BLaER1 treated with 17β-estradiol and CSF1 and Interleukin-3, amounts not matched to agents 10 nM and 100 nM (cell line): ENCODE data around the gene STX5.
"Not testable (repeated sequence)": the region's sequence is repeated elsewhere in the genome, so short reads cannot be mapped to it uniquely, and the experiment has no call there.

ENCODE experiments used
- H3K27ac ChIP-seq, 11 experiments: shearing (Covaris generic); formaldehyde crosslinking; 2 replicates each; pipeline ENCODE4 v1.8.1; 2022
- H3K27me3 ChIP-seq, 11 experiments: shearing (Covaris generic); formaldehyde crosslinking; 2 replicates each; pipeline ENCODE4 v1.8.1; 2022
- H3K36me3 ChIP-seq, 11 experiments: shearing (Covaris generic); formaldehyde crosslinking; 2 replicates each; pipeline ENCODE4 v1.8.1; 2022
- H3K4me1 ChIP-seq, 10 experiments: shearing (Covaris generic); formaldehyde crosslinking; 2 replicates each; pipeline ENCODE4 v1.8.1; 2022
- H3K4me2 ChIP-seq, 11 experiments: shearing (Covaris generic); formaldehyde crosslinking; 2 replicates each; pipeline ENCODE4 v1.8.1; 2022
- H3K4me3 ChIP-seq, 10 experiments: shearing (Covaris generic); formaldehyde crosslinking; 2 replicates each; pipeline ENCODE4 v1.8.1; 2022
- H3K9ac ChIP-seq, 11 experiments: shearing (Covaris generic); formaldehyde crosslinking; 2 replicates each; pipeline ENCODE4 v1.8.1; 2022
- H3K9me3 ChIP-seq, 11 experiments: shearing (Covaris generic); formaldehyde crosslinking; replicated peaks in 1 of 11; 2 replicates each; pipeline ENCODE4 v1.8.1; 2022
- H4K20me1 ChIP-seq, 11 experiments: shearing (Covaris generic); formaldehyde crosslinking; 2 replicates each; pipeline ENCODE4 v1.8.1; 2022
- Cebpa-rat ChIP-seq, 11 experiments: shearing (Covaris generic); IDR thresholded peaks; 2 replicates each; pipeline ENCODE4 v1.8.1; 2022

The STX5 gene

GRCh38 chr11:62851807-62852522, 20.1 kb upstream of the STX5 start:
- TF ChIP-seq Cebpa-rat (IDR thresholded peaks at IDR 0.05), result no peak
- peak overlapping the region in 1 of 11 experiments; percentile 97; a peak in 1 of 22 replicates for H3K27ac ChIP-seq
- H4K20me1 ChIP-seq, result peaks cover 40 to 58% (median 54%) of the 10 kb centered on the region in 11 experiments
- H3K9ac ChIP-seq, result peak overlapping the region; percentile 86 to 99 (median 95); a peak in 17 of 22 replicates
- H3K27me3 ChIP-seq, result no peaks in the 10 kb centered on the region
- peaks cover 24 to 36% (median 30%) of the 10 kb centered on the region in 10 experiments for H3K4me1 ChIP-seq
- H3K9me3 ChIP-seq, result no peaks in the 10 kb centered on the region; a peak in 2 of 22 replicates
- peak overlapping the region in 9 of 10 experiments; percentile 82 to 96 (median 88); a peak in 16 of 20 replicates for H3K4me3 ChIP-seq
- peak overlapping the region; percentile 2 to 99 (median 96); a peak in 21 of 22 replicates for H3K4me2 ChIP-seq
- peaks cover 37 to 44% (median 42%) of the 10 kb centered on the region in 11 experiments for H3K36me3 ChIP-seq

- Histone ChIP-seq H3K9me3 (no peaks in the 10 kb centered on the region; a peak in 2 of 22 replicates), H3K4me2 (peak overlapping the region in 9 of 11 experiments; percentile 3 to 98 (median 96); a peak in 8 of 22 replicates), H3K27me3 (no peaks in the 10 kb centered on the region), H3K9ac (peak overlapping the region in 8 of 11 experiments; percentile 13 to 99 (median 92); a peak in 12 of 22 replicates), H3K27ac (no peak overlapping the region), H3K4me1 (peaks cover 22 to 32% (median 27%) of the 10 kb centered on the region in 10 experiments), H3K4me3 (peak overlapping the region in 3 of 10 experiments; percentile 87 to 92 (median 88); a peak in 2 of 20 replicates), H4K20me1 (peaks cover 40 to 58% (median 54%) of the 10 kb centered on the region in 11 experiments), H3K36me3 (peaks cover 37 to 44% (median 42%) of the 10 kb centered on the region in 11 experiments)
- no peak for TF ChIP-seq Cebpa-rat (IDR thresholded peaks at IDR 0.05)
Measured at GRCh38 chr11:62850911-62851806, 19.3 kb upstream of the STX5 start.

- TF ChIP-seq Cebpa-rat (IDR thresholded peaks at IDR 0.05), result no peak
Measured at GRCh38 chr11:62847767-62848314, 16.0 kb upstream of the STX5 start.

DNA sequence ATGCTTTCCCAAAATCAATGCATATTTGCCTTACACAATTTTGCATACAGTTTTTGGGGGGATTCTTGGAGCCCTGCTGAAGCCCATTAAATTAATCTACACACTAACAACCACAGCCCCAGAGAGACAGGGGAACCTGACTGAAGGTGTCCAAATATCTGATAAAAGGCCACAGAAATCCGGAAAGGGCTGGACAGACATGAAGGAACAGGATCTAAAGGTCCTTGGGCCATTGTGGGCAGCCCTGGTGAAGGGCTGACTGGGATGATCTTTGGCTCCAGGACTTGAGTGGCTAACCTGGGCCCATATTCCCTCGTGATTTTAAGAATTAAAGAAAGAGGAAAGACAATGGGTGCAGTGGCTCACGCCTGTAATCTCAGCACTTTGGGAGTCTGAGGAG, 14.3 kb upstream of the STX5 start:
- H3K27ac ChIP-seq, result no peak overlapping the region
- peaks cover 0 to 3% (median 2%) of the 10 kb centered on the region in 11 experiments; a peak in 13 of 22 replicates for H3K36me3 ChIP-seq
- no peak overlapping the region for H3K4me2 ChIP-seq
- TF ChIP-seq Cebpa-rat (IDR thresholded peaks at IDR 0.05), result no peak
- H4K20me1 ChIP-seq, result peaks cover 0 to 14% (median 12%) of the 10 kb centered on the region in 11 experiments; a peak in 18 of 22 replicates
- no peaks in the 10 kb centered on the region for H3K27me3 ChIP-seq
- 0 out of 22 replicates have a peak overlapping the region, but pooled peaks of 1 of the 11 experiments have one; percentile 0 for H3K9ac ChIP-seq
- no peaks in the 10 kb centered on the region for H3K9me3 ChIP-seq
- H3K4me3 ChIP-seq, result no peak overlapping the region
- H3K4me1 ChIP-seq, result peaks cover 17 to 26% (median 20%) of the 10 kb centered on the region in 10 experiments

More at GRCh38 chr11:62847767-62848314, 16.0 kb upstream of the STX5 start:
- Histone ChIP-seq H4K20me1 (peaks cover 14 to 30% (median 28%) of the 10 kb centered on the region in 11 experiments; a peak in 21 of 22 replicates), H3K27ac (no peak overlapping the region), H3K4me3 (no peak overlapping the region), H3K9ac (no peak overlapping the region), H3K36me3 (peaks cover 15 to 20% (median 18%) of the 10 kb centered on the region in 11 experiments), H3K9me3 (no peaks in the 10 kb centered on the region), H3K4me2 (no peak overlapping the region), H3K4me1 (peaks cover 22 to 31% (median 26%) of the 10 kb centered on the region in 10 experiments), H3K27me3 (no peaks in the 10 kb centered on the region)

- no peak for TF ChIP-seq Cebpa-rat (IDR thresholded peaks at IDR 0.05)
- H3K27me3 ChIP-seq, result no peaks in the 10 kb centered on the region
- peaks cover 17 to 26% (median 20%) of the 10 kb centered on the region in 10 experiments for H3K4me1 ChIP-seq
- H3K4me2 ChIP-seq, result peak overlapping the region in 4 of 11 experiments; percentile 81 to 98 (median 92); a peak in 5 of 22 replicates
- no peaks in the 10 kb centered on the region; a peak in 2 of 22 replicates for H3K36me3 ChIP-seq
- peak overlapping the region in 2 of 11 experiments; percentile 95 to 98; a peak in 1 of 22 replicates for H3K27ac ChIP-seq
- H3K9ac ChIP-seq, result peak overlapping the region in 2 of 11 experiments; percentile 95 to 99; a peak in 4 of 22 replicates
- no peaks in the 10 kb centered on the region; a peak in 1 of 22 replicates for H4K20me1 ChIP-seq
- H3K9me3 ChIP-seq, result no peaks in the 10 kb centered on the region
- H3K4me3 ChIP-seq, result no peak overlapping the region
Measured at GRCh38 chr11:62844154-62844553, 12.3 kb upstream of the STX5 start.

- Histone ChIP-seq H3K36me3 (no peaks in the 10 kb centered on the region; a peak in 1 of 22 replicates), H3K9me3 (no peaks in the 10 kb centered on the region), H3K4me3 (no peak overlapping the region; a peak in 1 of 20 replicates), H3K27me3 (no peaks in the 10 kb centered on the region), H4K20me1 (no peaks in the 10 kb centered on the region; a peak in 2 of 22 replicates), H3K9ac (peak overlapping the region in 8 of 11 experiments; percentile 19 to 99 (median 94); a peak in 12 of 22 replicates), H3K4me1 (peaks cover 21 to 29% (median 22%) of the 10 kb centered on the region in 10 experiments), H3K4me2 (peak overlapping the region in 10 of 11 experiments; percentile 74 to 98 (median 90); a peak in 21 of 22 replicates), H3K27ac (peak overlapping the region in 8 of 11 experiments; percentile 1 to 100 (median 99); a peak in 11 of 22 replicates)
- TF ChIP-seq Cebpa-rat (IDR thresholded peaks at IDR 0.05), result no peak
Measured at GRCh38 chr11:62843466-62843865, 11.6 kb upstream of the STX5 start.

DNA sequence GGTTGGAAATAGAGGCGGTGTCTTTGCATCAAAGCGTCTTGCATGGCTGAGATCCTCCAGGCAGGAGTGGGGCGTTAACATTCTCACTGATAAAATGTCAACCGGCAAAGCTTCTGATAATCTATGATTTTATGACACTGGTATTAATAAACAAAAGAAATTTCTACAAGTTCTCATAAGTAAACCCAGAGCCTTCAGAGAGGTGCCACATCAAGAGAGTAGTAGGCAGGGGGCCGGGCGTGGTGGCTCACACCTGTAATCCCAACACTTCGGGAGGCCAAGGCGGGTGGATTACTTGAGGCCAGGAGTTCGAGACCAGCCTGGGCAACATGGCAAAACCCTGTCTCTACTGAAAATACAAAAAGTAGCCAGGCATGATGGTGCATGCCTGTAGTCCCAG, 11.0 kb upstream of the STX5 start:
- Histone ChIP-seq H3K4me3 (peak overlapping the region; percentile 39 to 80 (median 61); a peak in 19 of 20 replicates), H3K27ac (peak overlapping the region; percentile 94 to 100 (median 98))

DNA sequence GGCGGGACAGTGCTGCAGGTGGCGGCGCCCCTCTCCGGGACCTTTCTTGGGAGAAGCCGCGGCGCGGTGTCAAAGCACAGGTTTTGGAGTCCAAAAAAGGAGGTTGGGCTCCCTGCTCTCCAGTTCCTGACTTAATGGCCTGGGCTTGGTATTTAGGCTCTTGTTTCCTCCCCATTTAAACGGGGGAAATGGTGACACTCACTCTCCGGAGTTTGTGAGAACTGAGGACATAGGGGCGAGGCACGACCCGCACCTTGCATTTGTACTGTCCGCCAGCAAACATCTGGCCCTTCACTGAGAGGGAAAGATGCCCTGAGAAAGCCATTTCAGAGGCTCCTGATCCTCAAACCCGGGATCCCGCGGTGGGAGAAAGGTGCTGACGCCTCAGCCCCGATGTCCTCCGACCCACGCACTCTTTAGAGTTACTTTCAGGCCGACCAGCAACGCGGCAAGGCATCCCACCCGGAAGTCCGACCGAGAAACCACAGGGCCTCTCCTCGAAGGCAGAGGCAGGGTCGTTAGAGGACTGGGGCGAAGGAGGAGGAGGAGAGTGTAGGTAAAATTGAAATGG, 10.4 kb upstream of the STX5 start:
- peak overlapping the region; percentile 92 to 99 (median 96) for H3K9ac ChIP-seq
- H3K9me3 ChIP-seq, result no peaks in the 10 kb centered on the region
- peak overlapping the region; percentile 74 to 98 (median 90) for H3K4me2 ChIP-seq
- no peaks in the 10 kb centered on the region for H3K27me3 ChIP-seq
- peak overlapping the region; percentile 94 to 100 (median 98) for H3K27ac ChIP-seq
- peak overlapping the region; percentile 39 to 80 (median 61) for H3K4me3 ChIP-seq
- peaks cover 33 to 42% (median 35%) of the 10 kb centered on the region in 10 experiments for H3K4me1 ChIP-seq
- H4K20me1 ChIP-seq, result peaks cover 0 to 8% (median 0%) of the 10 kb centered on the region in 11 experiments; a peak in 6 of 22 replicates
- no peak for TF ChIP-seq Cebpa-rat (IDR thresholded peaks at IDR 0.05)
- H3K36me3 ChIP-seq, result peaks cover 0 to 12% (median 9%) of the 10 kb centered on the region in 11 experiments; a peak in 16 of 22 replicates

More for the DNA sequence above, 11.0 kb upstream of the STX5 start:
- Histone ChIP-seq H3K4me1 (peaks cover 27 to 35% (median 28%) of the 10 kb centered on the region in 10 experiments), H3K9ac (peak overlapping the region; percentile 92 to 99 (median 96)), H3K4me2 (peak overlapping the region; percentile 74 to 98 (median 90))
- H3K9me3 ChIP-seq, H4K20me1 ChIP-seq, H3K27me3 ChIP-seq, H3K36me3 ChIP-seq: not testable (repeated sequence)
